ENCODE data around the gene TMEM109. TPM values are rescaled to one million over a fixed set of nuclear protein-coding genes. Genes with fewer than 3 reads are reported as not detected.

The TMEM109 gene
- total and polyA plus RNA-seq, 2 of the 13 experiments (the other 11 are each of a cell fraction or from before 2014, with no cell fraction given), result 7.7 to 18.0 TPM

- H3K36me3 ChIP-seq (replicated peaks in 1 of 2; ENCODE audit: control insufficient read depth in 1 of 2, insufficient read depth in 2 of 2, low read length in 2 of 2), result no peaks in the 10 kb centered on the region
- peaks cover 0 to 2% of the 10 kb centered on the region in 2 experiments; a peak in 2 of 5 replicates for H3K27me3 ChIP-seq (ENCODE audit: control insufficient read depth in 1 of 2, insufficient read depth in 2 of 2, low read length in 2 of 2)
- no peak overlapping the region for H3K27ac ChIP-seq (ENCODE audit: extremely low read length, insufficient read depth, low read length)
- intact Hi-C loops (cut with micrococcal nuclease; ENCODE audit: unreplicated experiment) (no loop called here), in situ Hi-C loops (cut with HindIII; ENCODE audit: extremely low pct_ligation_motif_present, low pct_unique_long_range_greater_than_20kb) (no loop called here)
- H3K4me1 ChIP-seq (ENCODE audit: insufficient read depth, low read length), result no peaks in the 10 kb centered on the region
- TF ChIP-seq TCF7 (IDR thresholded peaks at IDR 0.05; ENCODE audit: low read depth) (no peak), PRPF4 (IDR thresholded peaks at IDR 0.05; ENCODE audit: low read depth, low read length, poor library complexity, severe bottlenecking) (no peak), KLF6 (CRISPR knock-in tag; IDR thresholded peaks at IDR 0.05) (no peak), ZNF768 (CRISPR knock-in tag; IDR thresholded peaks at IDR 0.05) (no peak), ZNF672 (CRISPR knock-in tag; IDR thresholded peaks at IDR 0.05) (no peak), ZNF264 (CRISPR knock-in tag; IDR thresholded peaks at IDR 0.05) (no peak), TBX3 (IDR thresholded peaks at IDR 0.05; ENCODE audit: borderline replicate concordance) (no peak), ZNF337 (CRISPR knock-in tag; IDR thresholded peaks at IDR 0.05; ENCODE audit: borderline replicate concordance, low read depth) (no peak), ZNF235 (CRISPR knock-in tag; IDR thresholded peaks at IDR 0.05; ENCODE audit: borderline replicate concordance) (no peak), SIX1 (CRISPR knock-in tag; IDR thresholded peaks at IDR 0.05; ENCODE audit: borderline replicate concordance) (no peak), ZEB1 (IDR thresholded peaks at IDR 0.05; ENCODE audit: insufficient replicate concordance, low read depth) (no peak), RBAK (CRISPR knock-in tag; IDR thresholded peaks at IDR 0.05) (no peak), REXO4 (CRISPR knock-in tag; IDR thresholded peaks at IDR 0.05; ENCODE audit: borderline replicate concordance) (no peak), BORCS8-MEF2B (CRISPR knock-in tag; IDR thresholded peaks at IDR 0.05) (no peak), EP300 (IDR thresholded peaks at IDR 0.05; ENCODE audit: low read depth in 2 of 2, low read length in 2 of 2) (no peak), EP300 (CRISPR knock-in tag; IDR thresholded peaks at IDR 0.05; ENCODE audit: borderline replicate concordance) (no peak), MIXL1 (CRISPR knock-in tag; IDR thresholded peaks at IDR 0.05) (no peak)
- TF ChIP-seq, protein P1, sequence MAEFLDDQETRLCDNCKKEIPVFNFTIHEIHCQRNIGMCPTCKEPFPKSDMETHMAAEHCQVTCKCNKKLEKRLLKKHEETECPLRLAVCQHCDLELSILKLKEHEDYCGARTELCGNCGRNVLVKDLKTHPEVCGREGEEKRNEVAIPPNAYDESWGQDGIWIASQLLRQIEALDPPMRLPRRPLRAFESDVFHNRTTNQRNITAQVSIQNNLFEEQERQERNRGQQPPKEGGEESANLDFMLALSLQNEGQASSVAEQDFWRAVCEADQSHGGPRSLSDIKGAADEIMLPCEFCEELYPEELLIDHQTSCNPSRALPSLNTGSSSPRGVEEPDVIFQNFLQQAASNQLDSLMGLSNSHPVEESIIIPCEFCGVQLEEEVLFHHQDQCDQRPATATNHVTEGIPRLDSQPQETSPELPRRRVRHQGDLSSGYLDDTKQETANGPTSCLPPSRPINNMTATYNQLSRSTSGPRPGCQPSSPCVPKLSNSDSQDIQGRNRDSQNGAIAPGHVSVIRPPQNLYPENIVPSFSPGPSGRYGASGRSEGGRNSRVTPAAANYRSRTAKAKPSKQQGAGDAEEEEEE (CRISPR knock-in tag; IDR thresholded peaks at IDR 0.05; ENCODE audit: borderline replicate concordance), result no peak
- TF ChIP-seq, protein P2, sequence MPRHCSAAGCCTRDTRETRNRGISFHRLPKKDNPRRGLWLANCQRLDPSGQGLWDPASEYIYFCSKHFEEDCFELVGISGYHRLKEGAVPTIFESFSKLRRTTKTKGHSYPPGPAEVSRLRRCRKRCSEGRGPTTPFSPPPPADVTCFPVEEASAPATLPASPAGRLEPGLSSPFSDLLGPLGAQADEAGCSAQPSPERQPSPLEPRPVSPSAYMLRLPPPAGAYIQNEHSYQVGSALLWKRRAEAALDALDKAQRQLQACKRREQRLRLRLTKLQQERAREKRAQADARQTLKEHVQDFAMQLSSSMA (CRISPR knock-in tag; IDR thresholded peaks at IDR 0.05), result no peak
- TF ChIP-seq, protein P3, sequence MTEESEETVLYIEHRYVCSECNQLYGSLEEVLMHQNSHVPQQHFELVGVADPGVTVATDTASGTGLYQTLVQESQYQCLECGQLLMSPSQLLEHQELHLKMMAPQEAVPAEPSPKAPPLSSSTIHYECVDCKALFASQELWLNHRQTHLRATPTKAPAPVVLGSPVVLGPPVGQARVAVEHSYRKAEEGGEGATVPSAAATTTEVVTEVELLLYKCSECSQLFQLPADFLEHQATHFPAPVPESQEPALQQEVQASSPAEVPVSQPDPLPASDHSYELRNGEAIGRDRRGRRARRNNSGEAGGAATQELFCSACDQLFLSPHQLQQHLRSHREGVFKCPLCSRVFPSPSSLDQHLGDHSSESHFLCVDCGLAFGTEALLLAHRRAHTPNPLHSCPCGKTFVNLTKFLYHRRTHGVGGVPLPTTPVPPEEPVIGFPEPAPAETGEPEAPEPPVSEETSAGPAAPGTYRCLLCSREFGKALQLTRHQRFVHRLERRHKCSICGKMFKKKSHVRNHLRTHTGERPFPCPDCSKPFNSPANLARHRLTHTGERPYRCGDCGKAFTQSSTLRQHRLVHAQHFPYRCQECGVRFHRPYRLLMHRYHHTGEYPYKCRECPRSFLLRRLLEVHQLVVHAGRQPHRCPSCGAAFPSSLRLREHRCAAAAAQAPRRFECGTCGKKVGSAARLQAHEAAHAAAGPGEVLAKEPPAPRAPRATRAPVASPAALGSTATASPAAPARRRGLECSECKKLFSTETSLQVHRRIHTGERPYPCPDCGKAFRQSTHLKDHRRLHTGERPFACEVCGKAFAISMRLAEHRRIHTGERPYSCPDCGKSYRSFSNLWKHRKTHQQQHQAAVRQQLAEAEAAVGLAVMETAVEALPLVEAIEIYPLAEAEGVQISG (CRISPR knock-in tag; IDR thresholded peaks at IDR 0.05), result no peak
- no peak overlapping the region for H3K4me3 ChIP-seq (replicated peaks in 1 of 3; ENCODE audit: insufficient read depth in 1 of 3, low read depth in 2 of 3, low read length in 3 of 3)
- no peak overlapping the region for H3K9ac ChIP-seq (ENCODE audit: insufficient read depth, low read depth, low read length)
- BruUV-seq (replicated peaks), result no TSS peak
- FAIRE-seq, result no peak
- H3K79me2 ChIP-seq (ENCODE audit: insufficient read depth, low read length), result no peaks in the 10 kb centered on the region
- H3K9me3 ChIP-seq (ENCODE audit: low read length), result no peaks in the 10 kb centered on the region
- ChIA-PET CTCF (ENCODE audit: low intra/inter-chr PET ratio, low total read pairs) (no interaction called here), POLR2A (interaction anchor here (0.7 kb wide), 1 partner anchor 9 kb away, joined by 3 read pairs; no protein-coding TSS in a partner anchor)
- H2AFZ ChIP-seq (ENCODE audit: low read length), result no peak overlapping the region
- whole genome bisulfite sequencing (ENCODE audit: low lambda C conversion rate), result 69% methylated on average over 9 of the region's 9 CpGs
- no peak for DNase-seq (ENCODE audit: low spot score)
- no peak overlapping the region for H3K4me2 ChIP-seq (ENCODE audit: low read depth, low read length)
- H4K20me1 ChIP-seq (ENCODE audit: insufficient read depth, low read length), result no peaks in the 10 kb centered on the region
- ATAC-seq, result no peak
Measured at GRCh38 chr11:60938500-60938899, 24.5 kb downstream of the TMEM109 start.
